ENCODE measurements around the gene RPL31. TPM values are rescaled to one million over a fixed set of nuclear protein-coding genes. Genes with fewer than 3 reads are reported as not detected.

Gene RPL31
- total RNA-seq, 1 donor from 2014 or later = 479 TPM

DNA sequence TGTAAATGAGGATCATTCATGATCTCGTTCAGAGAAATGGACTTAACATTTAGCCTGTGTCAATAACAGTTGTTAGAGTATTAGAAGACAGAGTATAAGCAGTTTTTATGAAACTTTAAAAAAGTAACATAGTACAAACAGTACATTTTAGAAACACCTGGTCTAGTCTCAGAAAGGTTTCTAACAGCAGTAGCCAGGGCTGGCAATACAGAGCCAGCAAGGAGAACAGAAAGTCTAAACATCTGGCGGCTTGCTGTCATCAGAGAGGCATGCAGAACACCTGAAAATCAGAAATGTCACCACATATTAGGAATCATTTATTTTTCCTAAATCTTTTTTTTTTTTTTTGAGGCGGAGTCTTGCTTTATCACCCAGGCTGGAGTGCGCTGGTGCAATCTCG lies 50.1 kb downstream of the RPL31 start:
- no peaks in the 10 kb centered on the region for H3K4me1 ChIP-seq
- intact Hi-C loops (cut with DNase I) = no loop called here
- TF ChIP-seq, protein P1, sequence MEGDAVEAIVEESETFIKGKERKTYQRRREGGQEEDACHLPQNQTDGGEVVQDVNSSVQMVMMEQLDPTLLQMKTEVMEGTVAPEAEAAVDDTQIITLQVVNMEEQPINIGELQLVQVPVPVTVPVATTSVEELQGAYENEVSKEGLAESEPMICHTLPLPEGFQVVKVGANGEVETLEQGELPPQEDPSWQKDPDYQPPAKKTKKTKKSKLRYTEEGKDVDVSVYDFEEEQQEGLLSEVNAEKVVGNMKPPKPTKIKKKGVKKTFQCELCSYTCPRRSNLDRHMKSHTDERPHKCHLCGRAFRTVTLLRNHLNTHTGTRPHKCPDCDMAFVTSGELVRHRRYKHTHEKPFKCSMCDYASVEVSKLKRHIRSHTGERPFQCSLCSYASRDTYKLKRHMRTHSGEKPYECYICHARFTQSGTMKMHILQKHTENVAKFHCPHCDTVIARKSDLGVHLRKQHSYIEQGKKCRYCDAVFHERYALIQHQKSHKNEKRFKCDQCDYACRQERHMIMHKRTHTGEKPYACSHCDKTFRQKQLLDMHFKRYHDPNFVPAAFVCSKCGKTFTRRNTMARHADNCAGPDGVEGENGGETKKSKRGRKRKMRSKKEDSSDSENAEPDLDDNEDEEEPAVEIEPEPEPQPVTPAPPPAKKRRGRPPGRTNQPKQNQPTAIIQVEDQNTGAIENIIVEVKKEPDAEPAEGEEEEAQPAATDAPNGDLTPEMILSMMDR (IDR thresholded peaks at IDR 0.05) = no peak
- H3K4me3 ChIP-seq = no peak overlapping the region
- peaks cover 5 to 42% of the 10 kb centered on the region in 2 donors for H3K36me3 ChIP-seq
- DNase-seq (ENCODE audit: low spot score in 2 of 2) = no peak
- H3K9me3 ChIP-seq = no peaks in the 10 kb centered on the region
- no peaks in the 10 kb centered on the region for H3K27me3 ChIP-seq
- no peak overlapping the region for H3K27ac ChIP-seq

DNA sequence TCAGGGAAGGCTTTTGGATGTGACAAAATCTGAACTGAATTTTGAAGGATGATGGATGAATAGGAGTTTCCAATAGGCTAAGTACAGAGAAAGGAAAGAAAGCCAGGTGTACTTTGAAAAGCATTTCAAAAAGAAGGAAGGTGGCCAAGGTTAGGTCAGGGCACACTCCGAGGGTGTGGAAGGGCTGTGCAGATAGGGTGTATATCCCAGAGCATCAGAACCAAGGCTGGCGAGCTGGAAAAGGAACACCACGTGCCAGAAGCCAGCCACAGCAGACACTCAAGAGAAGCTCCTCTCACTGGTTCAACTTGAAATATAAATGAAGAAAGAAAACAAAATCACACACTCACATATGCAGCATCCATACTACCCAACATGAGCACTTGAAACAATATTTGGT lies 51.0 kb downstream of the RPL31 start:
- Histone ChIP-seq H3K27me3 (no peaks in the 10 kb centered on the region), H3K9me3 (no peaks in the 10 kb centered on the region), H3K4me1 (no peaks in the 10 kb centered on the region), H3K36me3 (peaks cover 5 to 52% of the 10 kb centered on the region in 2 donors), H3K27ac (no peak overlapping the region), H3K4me3 (no peak overlapping the region)
- intact Hi-C loops (cut with DNase I) = no loop called here
- TF ChIP-seq, protein P1 (IDR thresholded peaks at IDR 0.05) = no peak
- DNase-seq (ENCODE audit: low spot score in 2 of 2) = no peak

Other genes starting within 250 kb of the RPL31 start
- 72.6 TPM for gene NPAS2, start 182.2 kb upstream of the RPL31 start, total RNA-seq
- 17.8 TPM for gene TBC1D8, start 149.1 kb downstream of the RPL31 start, total RNA-seq